ENCODE data around the gene KLF15.

GRCh38 chr3:126304704-126305103 lies 52.5 kb downstream of the KLF15 start:
- TF ChIP-seq CTCF (optimal IDR thresholded peaks at IDR 0.05 in 1 of 3, IDR thresholded peaks at IDR 0.05 in 1 of 3, conservative IDR thresholded peaks at IDR 0.05 in 1 of 3; ENCODE audit: extremely low read depth in 1 of 3, insufficient read depth in 2 of 3, low read length in 3 of 3) (no peak), EZH2 (IDR thresholded peaks at IDR 0.05; ENCODE audit: low read length) (no peak)
